GM10266 (cell line): ENCODE data around the gene DLG3.

Source experiments
- DNase-seq: peaks from one replicate; pipeline ENCODE4 v3.0.0; 2012; ENCODE audit errors: extremely low spot score
- TF ChIP-seq, protein P1 (sequence below): IDR thresholded peaks from 2 replicates; pipeline ENCODE4 v1.5.1; 2012; ENCODE audit warnings: mild to moderate bottlenecking, low read depth; ENCODE audit not compliant: control insufficient read depth, insufficient read depth; ENCODE audit errors: missing control alignments

DLG3 gene

DNA sequence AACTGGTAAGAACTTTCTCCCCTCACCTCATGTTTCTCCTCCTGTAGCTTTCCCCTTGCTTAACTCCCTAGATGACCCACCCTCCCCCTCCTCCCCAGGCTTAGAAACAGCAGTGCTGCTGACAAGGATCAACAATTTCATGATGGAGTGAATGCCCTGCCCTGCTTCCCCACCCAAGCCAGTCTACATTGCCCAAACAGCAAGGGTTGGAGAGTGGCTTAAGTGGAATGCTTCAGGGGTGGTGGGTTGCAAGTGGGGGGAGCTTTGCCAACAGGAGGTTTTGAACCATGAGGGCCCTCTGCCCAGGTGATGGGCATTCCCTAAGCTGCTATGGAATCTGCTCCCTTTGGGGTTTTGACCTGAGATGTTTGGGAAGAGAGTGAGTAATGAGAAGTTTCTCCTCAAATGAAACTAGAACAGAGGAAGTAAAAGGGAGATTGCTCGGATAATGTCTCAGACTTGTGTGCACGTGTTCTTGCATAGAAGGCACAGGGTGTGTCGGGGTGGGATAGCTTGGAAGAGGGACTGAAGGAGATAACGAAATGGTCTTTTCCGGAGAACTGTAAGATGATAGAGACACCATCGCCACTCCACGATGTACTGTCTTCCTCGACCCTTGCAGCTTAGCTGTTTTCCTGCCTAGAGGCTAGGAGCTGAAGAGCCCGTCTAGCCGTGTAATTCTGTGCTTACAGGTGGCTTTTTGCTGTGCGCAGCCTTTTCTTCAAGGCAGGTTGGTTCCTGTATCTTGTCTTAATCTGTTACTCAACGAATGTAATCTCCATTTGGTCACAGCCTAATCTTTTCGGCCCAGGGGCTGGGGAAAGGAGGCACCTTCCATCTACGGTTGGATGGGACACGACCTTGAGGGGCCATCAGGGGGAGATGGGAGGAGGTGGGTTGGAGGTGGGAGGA lies 11.4 kb upstream of the DLG3 start:
- DNase-seq = no peak
- TF ChIP-seq, protein P1, sequence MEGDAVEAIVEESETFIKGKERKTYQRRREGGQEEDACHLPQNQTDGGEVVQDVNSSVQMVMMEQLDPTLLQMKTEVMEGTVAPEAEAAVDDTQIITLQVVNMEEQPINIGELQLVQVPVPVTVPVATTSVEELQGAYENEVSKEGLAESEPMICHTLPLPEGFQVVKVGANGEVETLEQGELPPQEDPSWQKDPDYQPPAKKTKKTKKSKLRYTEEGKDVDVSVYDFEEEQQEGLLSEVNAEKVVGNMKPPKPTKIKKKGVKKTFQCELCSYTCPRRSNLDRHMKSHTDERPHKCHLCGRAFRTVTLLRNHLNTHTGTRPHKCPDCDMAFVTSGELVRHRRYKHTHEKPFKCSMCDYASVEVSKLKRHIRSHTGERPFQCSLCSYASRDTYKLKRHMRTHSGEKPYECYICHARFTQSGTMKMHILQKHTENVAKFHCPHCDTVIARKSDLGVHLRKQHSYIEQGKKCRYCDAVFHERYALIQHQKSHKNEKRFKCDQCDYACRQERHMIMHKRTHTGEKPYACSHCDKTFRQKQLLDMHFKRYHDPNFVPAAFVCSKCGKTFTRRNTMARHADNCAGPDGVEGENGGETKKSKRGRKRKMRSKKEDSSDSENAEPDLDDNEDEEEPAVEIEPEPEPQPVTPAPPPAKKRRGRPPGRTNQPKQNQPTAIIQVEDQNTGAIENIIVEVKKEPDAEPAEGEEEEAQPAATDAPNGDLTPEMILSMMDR = no peak

DNA sequence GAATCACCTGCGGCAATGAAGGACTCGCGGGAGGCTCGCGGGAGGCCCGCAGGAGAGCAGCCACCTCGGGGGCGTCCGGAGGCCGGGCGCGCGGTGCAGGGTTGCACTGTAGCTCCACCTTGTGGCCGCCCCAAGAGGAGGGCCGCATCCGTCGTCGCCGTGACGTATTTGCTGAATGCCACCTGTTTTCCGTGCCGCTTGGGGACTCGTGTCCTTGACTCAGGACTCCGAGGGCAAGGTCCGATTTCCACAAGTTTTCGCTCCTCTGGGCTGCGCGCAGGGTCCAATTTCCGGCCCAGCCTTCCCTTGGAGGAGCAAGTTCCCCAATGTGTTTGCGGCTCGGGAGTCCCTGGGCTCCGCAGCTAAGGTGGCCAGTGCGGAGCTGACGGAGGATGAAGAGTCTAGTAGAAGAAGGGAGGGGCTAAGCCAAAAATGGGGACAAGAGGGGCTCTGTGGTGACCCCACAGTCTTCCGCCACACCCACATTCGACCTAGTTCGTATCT lies 10.7 kb upstream of the DLG3 start:
- TF ChIP-seq, protein P1 = peak; percentile 75
- DNase-seq = peak; percentile 71

DNA sequence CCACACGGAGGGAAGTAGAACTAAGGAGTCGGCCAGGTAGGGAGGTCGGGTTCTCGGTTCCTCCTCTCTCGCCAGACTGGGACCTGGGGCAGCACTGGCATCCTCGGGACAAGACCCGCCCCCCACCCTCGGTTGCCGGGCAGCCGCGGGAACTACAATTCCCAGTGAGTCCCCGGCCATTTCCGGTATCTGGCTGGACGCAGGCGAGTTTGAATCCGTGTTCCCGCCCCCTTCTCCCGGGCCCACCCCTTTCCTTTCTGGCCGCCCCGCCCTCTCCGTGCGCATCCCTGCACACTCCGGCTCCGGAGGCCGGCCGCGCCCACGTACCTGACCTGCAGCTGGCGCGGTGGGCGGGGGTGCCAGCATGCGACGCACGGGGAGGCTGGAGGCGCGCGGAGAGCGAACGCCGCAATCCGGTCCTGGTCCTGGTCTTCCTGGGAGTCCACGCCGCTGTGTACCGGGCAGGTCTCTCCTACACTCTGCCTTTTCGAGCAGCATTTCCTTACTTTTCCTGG lies 10.2 kb upstream of the DLG3 start:
- peak; percentile 81 for DNase-seq
- TF ChIP-seq, protein P1 = no peak

DNA sequence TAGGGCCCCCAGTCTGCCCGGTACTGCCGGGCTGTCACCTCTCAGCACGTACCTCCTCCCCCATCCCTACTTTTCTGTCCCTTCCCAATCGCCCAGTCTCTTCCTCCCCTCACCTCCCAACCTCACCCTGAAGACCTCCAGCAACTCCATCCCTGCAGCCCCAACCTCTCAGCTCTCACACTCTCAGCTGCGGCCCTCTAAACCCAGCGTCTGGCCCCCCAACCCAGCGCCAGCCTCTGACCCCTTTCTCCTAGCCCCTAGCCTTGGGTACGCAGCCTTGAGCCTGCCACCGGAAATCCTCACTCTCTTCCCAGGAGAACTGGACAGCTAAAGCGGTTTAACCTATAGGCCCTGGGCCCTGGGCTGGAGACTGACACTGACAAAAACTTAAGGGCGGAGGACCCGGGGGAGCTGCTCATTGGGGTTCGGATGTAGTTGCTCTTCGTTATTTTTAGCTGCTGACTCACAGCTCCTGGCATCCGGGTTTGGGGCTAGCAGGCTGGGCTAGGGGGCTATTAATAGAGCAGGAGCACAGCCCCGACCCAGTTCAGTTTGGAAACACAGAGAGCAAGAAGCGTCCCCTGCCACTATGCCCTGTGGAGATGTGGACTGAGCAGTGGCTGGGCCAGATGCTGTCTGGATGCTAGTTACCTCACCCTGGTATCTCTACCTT lies 9.6 kb upstream of the DLG3 start:
- DNase-seq = no peak
- TF ChIP-seq, protein P1 = no peak

DNA sequence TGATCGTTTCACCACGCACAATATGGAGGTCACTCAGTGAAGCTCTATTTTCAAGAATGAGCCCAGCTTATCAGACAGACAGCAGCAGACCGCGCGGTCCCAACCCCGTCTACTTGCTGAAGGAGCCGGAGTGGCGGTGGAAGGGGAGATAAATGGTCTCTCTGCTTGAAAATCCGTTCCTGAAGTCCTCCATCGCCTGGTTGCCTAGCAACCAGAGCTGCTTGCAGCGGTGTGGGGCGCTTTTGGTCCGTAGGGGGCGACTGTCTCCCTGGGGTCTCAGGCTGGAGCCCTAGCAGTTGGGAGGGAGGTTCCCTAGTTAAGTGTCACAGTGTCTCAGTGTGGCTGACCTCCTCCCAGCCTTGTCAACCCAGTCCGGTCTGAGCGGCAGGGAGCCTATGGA lies 8.3 kb upstream of the DLG3 start:
- no peak for DNase-seq
- TF ChIP-seq, protein P1 = no peak

DNA sequence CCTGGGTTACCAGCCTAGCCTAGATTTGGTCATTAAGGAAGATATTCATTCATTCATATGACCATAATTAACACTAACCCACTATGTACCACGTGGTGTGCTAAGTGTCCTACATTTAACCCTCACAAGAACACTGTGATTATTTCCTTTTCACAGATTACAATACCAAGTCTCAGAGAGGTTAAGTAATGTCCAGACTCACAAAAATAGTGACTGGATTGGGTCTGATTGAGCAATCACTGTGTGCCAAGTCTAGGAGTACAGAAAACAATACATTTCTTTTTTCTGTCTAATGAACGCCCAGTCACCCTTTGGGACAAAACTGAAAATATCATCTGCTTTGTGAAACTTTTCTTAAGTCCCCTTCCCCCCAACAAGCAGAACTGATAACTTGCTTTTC lies 7.6 kb upstream of the DLG3 start:
- no peak for DNase-seq
- TF ChIP-seq, protein P1 = no peak
